ENCODE data around the gene EDC3. TPM values are rescaled to one million over a fixed set of nuclear protein-coding genes. Genes with fewer than 3 reads are reported as not detected.
A peak's percentile ranks its signal among the peaks of the same experiment; 100 is the strongest.
"Not testable (repeated sequence)": the region's sequence is repeated elsewhere in the genome, so short reads cannot be mapped to it uniquely, and the experiment has no call there.

Gene EDC3
- total RNA-seq, 1 experiment from 2014 or later: 16.7 TPM

- DNase-seq (ENCODE audit: low read depth): no peak
Measured at GRCh38 chr15:74710319-74711094, 14.7 kb upstream of the EDC3 start.

DNA sequence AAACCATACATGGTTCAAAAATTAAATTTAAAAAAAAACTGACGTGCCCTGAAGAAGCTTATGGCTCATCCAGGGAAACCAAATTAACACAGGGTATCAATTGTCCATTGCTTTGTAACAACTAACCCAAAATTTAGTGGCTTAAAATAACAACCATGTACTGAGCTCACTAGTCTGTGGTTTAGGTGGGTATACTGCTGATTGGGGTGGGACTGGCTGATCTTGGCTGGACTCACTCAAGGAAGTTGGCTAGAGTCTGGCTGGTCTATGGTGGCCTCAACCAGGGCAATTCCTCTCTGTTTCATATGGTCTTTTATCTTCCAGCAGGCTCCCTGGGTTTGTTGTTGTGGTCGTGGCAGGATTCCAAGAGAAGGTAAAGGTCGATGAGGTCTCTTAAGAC, 14.1 kb upstream of the EDC3 start:
- DNase-seq (ENCODE audit: low read depth): no peak

- DNase-seq (ENCODE audit: low read depth): no peak
Measured at GRCh38 chr15:74709011-74709410, 13.2 kb upstream of the EDC3 start.

DNA sequence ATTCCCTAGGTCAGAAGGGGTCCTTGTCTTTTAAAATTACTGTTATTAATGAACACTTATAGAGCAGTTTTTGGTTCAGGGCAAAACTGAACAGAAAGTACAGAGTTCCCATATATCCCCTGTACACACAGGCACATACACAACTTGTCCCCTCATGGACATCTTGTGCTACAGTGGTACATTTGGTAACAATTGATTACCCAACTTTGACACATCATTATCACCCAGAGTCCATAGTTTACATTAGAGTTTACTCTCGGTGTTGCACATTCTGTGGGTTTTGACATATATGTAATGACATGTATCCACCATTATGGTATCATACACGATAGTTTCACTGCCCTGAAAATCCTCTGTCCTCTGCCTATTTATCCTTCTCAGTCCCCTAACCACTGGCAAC, 984 bp upstream of the EDC3 start:
- DNase-seq (ENCODE audit: low read depth): no peak

DNA sequence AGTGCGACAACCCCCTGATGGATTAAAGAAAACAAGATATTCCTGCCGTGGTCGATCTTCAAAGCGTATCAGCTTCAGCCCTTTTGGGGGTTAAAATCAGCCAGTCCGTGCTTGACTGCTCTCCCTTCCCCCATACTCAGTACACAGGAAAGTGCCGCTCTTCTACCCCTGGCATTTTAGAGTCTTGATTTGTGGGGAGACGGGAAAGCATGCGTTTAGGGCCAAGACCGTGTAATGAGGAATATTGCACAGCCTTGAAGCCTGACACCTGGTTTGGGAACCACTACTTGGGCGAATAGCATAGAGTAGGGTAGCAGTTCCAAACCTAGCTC, 540 bp upstream of the EDC3 start:
- no peak for DNase-seq (ENCODE audit: low read depth)

GRCh38 chr15:74692327-74692726, 3.5 kb downstream of the EDC3 start:
- DNase-seq (ENCODE audit: low read depth): no peak

DNA sequence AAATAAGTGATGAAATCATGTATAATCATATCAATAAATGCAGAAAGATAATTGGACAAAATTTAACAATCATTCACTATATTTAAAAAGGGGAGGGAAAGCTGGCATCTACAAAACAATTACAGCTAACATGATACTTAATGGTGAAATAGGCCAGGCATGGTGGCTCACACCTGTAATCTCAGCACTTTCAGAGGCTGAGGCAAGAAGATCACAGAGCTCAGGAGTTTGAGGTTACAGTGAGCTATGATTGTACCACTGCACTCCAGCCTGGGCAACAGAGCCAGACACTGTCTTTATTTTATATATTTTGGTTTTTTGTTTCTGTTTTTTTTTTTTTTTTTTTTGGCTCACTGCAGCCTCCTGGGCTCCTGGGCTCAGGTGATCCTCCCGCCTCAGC, 12.1 kb downstream of the EDC3 start:
- no peak for DNase-seq (ENCODE audit: low read depth)

- DNase-seq (ENCODE audit: low read depth): no peak
Measured at GRCh38 chr15:74682954-74683353, 12.9 kb downstream of the EDC3 start.

DNA sequence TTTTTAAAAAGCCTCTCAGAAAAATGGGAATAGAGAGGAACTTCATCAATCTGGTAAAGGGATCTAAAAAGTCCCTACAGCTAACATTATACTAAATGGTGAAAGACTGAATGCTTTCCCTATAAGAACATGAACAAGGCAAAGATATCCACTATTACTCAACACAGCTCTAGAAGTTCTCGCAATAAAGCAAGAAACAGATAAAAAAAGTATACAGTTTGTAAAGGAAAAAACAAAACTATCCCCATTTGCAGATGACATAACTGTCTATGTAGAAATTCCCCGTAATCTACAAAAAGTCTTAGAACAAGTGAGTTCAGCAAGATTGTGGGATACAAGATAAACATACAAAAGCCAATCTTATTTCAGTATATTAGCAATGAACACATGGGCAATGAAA, 15.4 kb downstream of the EDC3 start:
- no peak for DNase-seq (ENCODE audit: low read depth)

DNA sequence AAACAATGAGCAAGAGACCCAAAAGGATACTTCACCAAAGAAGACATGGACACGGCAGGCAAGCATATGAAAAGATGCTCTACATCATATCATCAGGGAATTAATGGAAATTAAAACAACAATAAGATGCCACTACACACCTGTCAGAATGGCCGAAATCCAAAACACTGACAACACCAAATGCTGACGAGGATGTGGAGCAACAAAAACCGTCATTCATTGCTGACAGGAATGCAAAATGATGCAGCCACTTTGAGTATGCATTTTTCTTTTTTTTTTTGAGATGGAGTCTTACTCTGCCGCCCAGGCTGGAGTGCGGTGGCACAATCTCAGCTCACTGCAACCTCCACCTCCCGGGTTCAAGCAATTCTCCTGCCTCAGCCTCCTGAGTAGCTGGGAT, 19.0 kb downstream of the EDC3 start:
- no peak for DNase-seq (ENCODE audit: low read depth)

GRCh38 chr15:74674161-74674560, 21.7 kb downstream of the EDC3 start:
- no peak for DNase-seq (ENCODE audit: low read depth)

- DNase-seq (ENCODE audit: low read depth): no peak
Measured at GRCh38 chr15:74669627-74670026, 26.2 kb downstream of the EDC3 start.

DNA sequence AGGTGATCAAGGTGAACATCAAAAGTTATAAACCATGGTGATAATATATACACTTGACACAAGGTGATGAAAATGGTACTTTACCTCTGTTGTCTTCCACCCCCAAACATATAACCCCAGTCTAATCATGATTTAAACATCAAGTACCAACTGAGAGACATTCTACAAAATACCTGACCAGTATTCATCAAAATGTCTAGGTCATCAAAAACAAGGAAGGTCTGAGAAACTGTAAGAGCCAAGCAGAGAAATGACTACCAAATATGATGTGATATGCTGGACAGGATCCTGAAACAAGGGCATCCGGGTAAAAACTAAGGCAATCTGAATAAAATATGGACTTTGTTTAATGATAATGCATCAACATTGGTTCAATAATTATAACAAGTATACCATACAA, 27.8 kb downstream of the EDC3 start:
- no peak for DNase-seq (ENCODE audit: low read depth)

GRCh38 chr15:74664670-74665069, 31.2 kb downstream of the EDC3 start:
- DNase-seq (ENCODE audit: low read depth): no peak

DNA sequence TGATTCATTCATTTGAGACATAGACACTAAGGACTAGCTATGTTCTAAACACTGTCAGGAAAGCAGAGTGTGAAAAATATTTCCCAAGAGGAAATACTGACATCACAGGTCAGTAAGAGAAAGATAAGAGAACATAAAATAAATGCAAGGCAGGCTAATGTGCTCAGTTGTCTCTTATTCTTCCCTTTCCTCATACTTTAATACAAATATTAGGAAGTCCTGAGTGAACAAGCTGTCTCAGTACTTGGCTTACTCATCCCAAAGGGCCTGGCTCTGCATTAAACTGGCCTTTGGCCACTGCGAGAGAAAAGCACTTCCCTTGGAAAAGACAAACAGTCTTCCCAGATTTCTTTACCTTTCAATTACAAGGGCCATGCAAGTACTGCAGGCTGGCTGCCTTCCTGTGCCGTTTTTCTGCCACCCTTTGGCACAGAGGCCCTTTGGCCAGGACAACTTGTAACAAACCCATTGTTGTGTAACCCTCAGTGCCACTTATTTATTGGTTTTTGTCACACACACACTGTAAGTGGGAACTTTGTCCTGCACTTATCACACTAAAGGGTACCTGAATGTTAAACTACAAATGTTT, 31.7 kb downstream of the EDC3 start:
- DNase-seq (ENCODE audit: low read depth): peak; percentile 10

DNA sequence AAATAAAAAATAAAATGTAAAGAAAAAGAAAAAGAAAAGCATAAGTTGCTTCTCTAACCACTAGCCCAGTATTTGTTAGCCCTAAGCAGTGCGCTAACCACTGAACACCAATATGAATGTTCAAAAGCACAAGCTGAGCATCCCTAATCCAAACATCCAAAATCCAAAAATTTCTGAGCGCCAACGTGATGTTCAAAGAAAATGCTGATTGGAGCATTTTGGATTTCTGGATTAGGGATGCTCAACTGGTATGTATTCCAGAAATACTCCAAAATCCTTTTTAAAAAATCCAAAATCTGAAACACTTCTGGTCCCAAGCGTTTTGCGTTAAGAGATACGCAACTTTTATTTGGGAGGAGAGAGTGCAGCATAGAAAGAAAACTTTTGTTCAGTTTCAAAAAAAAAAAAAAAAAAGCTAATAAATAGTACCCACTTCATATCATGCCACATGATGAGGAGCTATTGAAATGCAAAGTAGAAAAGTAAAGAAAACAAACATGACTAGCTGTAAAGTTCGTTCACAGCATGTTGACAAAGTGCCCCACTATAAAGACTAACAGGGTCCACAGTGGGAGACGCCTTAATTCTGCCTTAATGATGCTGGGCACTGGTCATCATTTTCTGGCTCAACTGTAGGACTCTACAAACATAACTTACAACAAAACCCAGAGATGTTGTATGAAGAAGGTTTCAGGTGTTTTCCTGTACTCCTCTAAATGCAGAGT, 32.4 kb downstream of the EDC3 start:
- no peak for DNase-seq (ENCODE audit: low read depth)

GRCh38 chr15:74662064-74662860, 33.6 kb downstream of the EDC3 start:
- no peak for DNase-seq (ENCODE audit: low read depth)

DNA sequence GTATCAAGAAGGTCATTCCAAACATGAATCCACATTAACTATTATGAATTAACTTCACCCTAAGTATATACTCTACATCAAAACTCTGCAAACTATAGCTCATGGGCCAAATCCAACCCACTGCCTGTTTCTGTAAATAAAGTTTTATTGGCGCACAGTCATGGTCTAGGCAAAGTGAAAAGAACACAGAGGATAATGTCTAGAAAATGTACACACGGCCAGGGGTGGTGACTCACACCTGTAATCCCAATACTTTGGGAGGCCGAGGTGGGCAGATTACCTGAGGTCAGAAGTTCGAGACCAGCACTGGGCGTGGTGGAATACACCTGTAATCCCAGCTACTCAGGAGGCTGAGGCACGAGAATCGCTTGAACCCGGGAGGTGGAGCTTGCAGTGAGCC, 34.5 kb downstream of the EDC3 start:
- DNase-seq (ENCODE audit: low read depth): not testable (repeated sequence)

DNA sequence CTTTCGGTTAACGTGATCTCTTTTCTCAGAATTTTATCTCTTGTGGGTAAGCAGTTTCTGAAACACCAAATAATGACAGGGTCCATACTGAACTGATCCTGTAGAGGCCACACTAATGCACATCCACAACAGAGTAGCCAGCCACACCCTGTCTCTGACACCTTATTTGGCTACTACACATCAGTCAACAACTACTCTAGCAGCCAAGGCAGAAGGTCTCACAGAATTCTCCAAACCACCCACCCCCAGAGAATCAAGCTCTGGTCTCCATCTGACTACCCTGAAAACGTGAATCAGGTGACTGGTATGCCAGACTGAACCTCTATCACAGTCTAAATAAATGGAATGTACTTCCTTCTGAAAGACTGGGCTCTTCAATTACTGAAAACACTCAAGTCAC, 38.0 kb downstream of the EDC3 start:
- DNase-seq (ENCODE audit: low read depth): peak; percentile 13

DNA sequence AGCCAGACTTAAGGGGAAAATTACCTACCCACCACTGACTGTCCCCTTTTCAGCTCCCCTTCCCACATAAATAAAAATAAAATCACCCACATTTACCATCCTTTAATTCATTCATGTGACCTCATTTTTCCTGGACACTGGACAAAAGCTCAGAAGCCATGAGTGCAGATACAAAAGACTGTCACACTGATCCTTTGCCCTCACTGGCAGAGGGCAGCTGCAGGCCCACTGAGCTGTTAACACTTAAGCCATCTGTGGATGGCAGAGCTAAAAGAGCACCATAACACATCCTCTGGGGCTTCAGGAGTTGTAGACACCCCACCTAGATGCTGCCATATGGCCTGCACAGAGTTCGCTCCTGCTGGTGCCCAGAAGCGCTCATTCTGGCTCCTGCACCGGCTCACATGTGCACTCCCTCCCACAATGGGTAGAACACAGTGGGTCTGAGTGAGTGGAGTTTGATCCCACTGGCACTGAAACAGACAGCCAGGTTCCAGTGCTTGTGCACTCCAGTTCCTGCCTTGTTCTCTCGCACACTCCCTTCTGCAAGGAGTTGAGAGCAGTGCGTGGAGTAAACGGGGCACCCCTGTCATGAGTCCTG, 38.8 kb downstream of the EDC3 start:
- DNase-seq (ENCODE audit: low read depth): no peak

GRCh38 chr15:74655424-74655823, 40.4 kb downstream of the EDC3 start:
- DNase-seq (ENCODE audit: low read depth): no peak

Measured in HT1080 (cell line).